NCI-H460 (cell line): ENCODE results near the gene DNAJC4. TPM values are rescaled to one million over a fixed set of nuclear protein-coding genes. Genes with fewer than 3 reads are reported as not detected.

Source experiments
- DNase-seq: peaks from one replicate; pipeline ENCODE4 v3.0.0-alpha.2; 2016; ENCODE audit warnings: low read depth; ENCODE audit errors: extremely low read depth
- total RNA-seq: library from RNA; depleted of rRNA; stranded (reverse); fragments of >200 nt; shearing (Covaris generic); gene quantifications from 2 replicates; pipeline ENCODE4 v1.2.3, GENCODE V29; 2014

Gene DNAJC4
- total RNA-seq, 1 experiment from 2014 or later: 8.7 TPM

GRCh38 chr11:64208086-64208795 lies 22.1 kb upstream of the DNAJC4 start:
- DNase-seq: no peak

- no peak for DNase-seq
These were observed 21.4 kb upstream of the DNAJC4 start for GRCh38 chr11:64208796-64209562.

- DNase-seq: no peak
These were observed 20.8 kb upstream of the DNAJC4 start for GRCh38 chr11:64209563-64209843.

- no peak for DNase-seq
These were observed 19.9 kb upstream of the DNAJC4 start for GRCh38 chr11:64210301-64211020.

- no peak for DNase-seq
These were observed 19.0 kb upstream of the DNAJC4 start for GRCh38 chr11:64211181-64211872.

GRCh38 chr11:64216879-64217278 lies 13.5 kb upstream of the DNAJC4 start:
- DNase-seq: no peak

- no peak for DNase-seq
These were observed 11.6 kb upstream of the DNAJC4 start for GRCh38 chr11:64218628-64219353.

- DNase-seq: no peak
These were observed 11.0 kb upstream of the DNAJC4 start for GRCh38 chr11:64219354-64219684.

GRCh38 chr11:64219755-64220154 lies 10.6 kb upstream of the DNAJC4 start:
- no peak for DNase-seq

- DNase-seq: no peak
These were observed 10.1 kb upstream of the DNAJC4 start for GRCh38 chr11:64220271-64220670.

- no peak for DNase-seq
These were observed 9.6 kb upstream of the DNAJC4 start for GRCh38 chr11:64220798-64221197.

GRCh38 chr11:64222651-64223000 lies 7.7 kb upstream of the DNAJC4 start:
- no peak for DNase-seq

- DNase-seq: no peak
These were observed 7.2 kb upstream of the DNAJC4 start for GRCh38 chr11:64223001-64223651.

GRCh38 chr11:64224151-64224890 lies 6.0 kb upstream of the DNAJC4 start:
- no peak for DNase-seq

- no peak for DNase-seq
These were observed 5.3 kb upstream of the DNAJC4 start for GRCh38 chr11:64224891-64225607.

- peak; percentile 64 for DNase-seq
These were observed 4.5 kb upstream of the DNAJC4 start, which contains the start of the genes NUDT22 and TRPT1 for GRCh38 chr11:64225608-64226506. Gene NUDT22, plus strand, starts transcription at chr11:64226274. Its CDS starts 379 bp downstream, at chr11:64226653. Gene TRPT1, minus strand, starts transcription at chr11:64226186. Its CDS starts 326 bp downstream, at chr11:64225860.

- DNase-seq: no peak
These were observed 3.8 kb upstream of the DNAJC4 start for GRCh38 chr11:64226507-64227051.
